BLaER1 treated with 17β-estradiol and CSF1 and Interleukin-3, amounts not matched to agents 10 nM and 100 nM (cell line): Measurements from ENCODE around the gene DACH1.

Experiments
- H3K27ac ChIP-seq, 11 experiments: shearing (Covaris generic); formaldehyde crosslinking; 2 replicates each; pipeline ENCODE4 v1.8.1; 2022
- H3K27me3 ChIP-seq, 11 experiments: shearing (Covaris generic); formaldehyde crosslinking; 2 replicates each; pipeline ENCODE4 v1.8.1; 2022
- H3K36me3 ChIP-seq, 11 experiments: shearing (Covaris generic); formaldehyde crosslinking; 2 replicates each; pipeline ENCODE4 v1.8.1; 2022
- H3K4me1 ChIP-seq, 10 experiments: shearing (Covaris generic); formaldehyde crosslinking; 2 replicates each; pipeline ENCODE4 v1.8.1; 2022
- H3K4me2 ChIP-seq, 11 experiments: shearing (Covaris generic); formaldehyde crosslinking; 2 replicates each; pipeline ENCODE4 v1.8.1; 2022
- H3K4me3 ChIP-seq, 10 experiments: shearing (Covaris generic); formaldehyde crosslinking; 2 replicates each; pipeline ENCODE4 v1.8.1; 2022
- H3K9ac ChIP-seq, 11 experiments: shearing (Covaris generic); formaldehyde crosslinking; 2 replicates each; pipeline ENCODE4 v1.8.1; 2022
- H3K9me3 ChIP-seq, 11 experiments: shearing (Covaris generic); formaldehyde crosslinking; replicated peaks in 1 of 11; 2 replicates each; pipeline ENCODE4 v1.8.1; 2022
- H4K20me1 ChIP-seq, 11 experiments: shearing (Covaris generic); formaldehyde crosslinking; 2 replicates each; pipeline ENCODE4 v1.8.1; 2022
- Cebpa-rat ChIP-seq, 11 experiments: shearing (Covaris generic); IDR thresholded peaks; 2 replicates each; pipeline ENCODE4 v1.8.1; 2022

The DACH1 gene

GRCh38 chr13:71602344-71602743, 264.7 kb downstream of the DACH1 start:
- no peak overlapping the region for H3K4me2 ChIP-seq
- no peak overlapping the region for H3K27ac ChIP-seq
- no peak for TF ChIP-seq Cebpa-rat (IDR thresholded peaks at IDR 0.05)
- no peaks in the 10 kb centered on the region for H3K9me3 ChIP-seq
- H3K27me3 ChIP-seq: no peaks in the 10 kb centered on the region
- H3K36me3 ChIP-seq: no peaks in the 10 kb centered on the region
- no peaks in the 10 kb centered on the region for H3K4me1 ChIP-seq
- H4K20me1 ChIP-seq: no peaks in the 10 kb centered on the region
- H3K9ac ChIP-seq: no peak overlapping the region
- H3K4me3 ChIP-seq: no peak overlapping the region

GRCh38 chr13:71597150-71597549, 269.9 kb downstream of the DACH1 start:
- H3K9me3 ChIP-seq: no peaks in the 10 kb centered on the region
- H3K9ac ChIP-seq: no peak overlapping the region
- H3K36me3 ChIP-seq: no peaks in the 10 kb centered on the region
- peaks cover 0 to under 1% (median 0%) of the 10 kb centered on the region in 10 experiments; a peak in 1 of 20 replicates for H3K4me1 ChIP-seq
- no peak overlapping the region for H3K4me3 ChIP-seq
- no peaks in the 10 kb centered on the region for H3K27me3 ChIP-seq
- no peak overlapping the region for H3K27ac ChIP-seq
- no peak overlapping the region for H3K4me2 ChIP-seq
- no peaks in the 10 kb centered on the region for H4K20me1 ChIP-seq
- no peak for TF ChIP-seq Cebpa-rat (IDR thresholded peaks at IDR 0.05)

- H3K4me1 ChIP-seq: peaks cover 0 to 9% (median 0%) of the 10 kb centered on the region in 10 experiments; a peak in 3 of 20 replicates
- no peak overlapping the region for H3K27ac ChIP-seq
- no peak for TF ChIP-seq Cebpa-rat (IDR thresholded peaks at IDR 0.05)
- no peak overlapping the region for H3K4me3 ChIP-seq
- no peak overlapping the region for H3K9ac ChIP-seq
- no peak overlapping the region for H3K4me2 ChIP-seq
- H3K36me3 ChIP-seq: no peaks in the 10 kb centered on the region
- no peaks in the 10 kb centered on the region for H4K20me1 ChIP-seq
- no peaks in the 10 kb centered on the region for H3K27me3 ChIP-seq
- H3K9me3 ChIP-seq: no peaks in the 10 kb centered on the region
Measured at GRCh38 chr13:71596116-71596515, 270.9 kb downstream of the DACH1 start.

GRCh38 chr13:71593566-71593965, 273.4 kb downstream of the DACH1 start:
- Histone ChIP-seq H3K27me3 (no peaks in the 10 kb centered on the region), H3K9ac (no peak overlapping the region), H3K36me3 (no peaks in the 10 kb centered on the region), H3K4me3 (no peak overlapping the region), H4K20me1 (no peaks in the 10 kb centered on the region), H3K27ac (no peak overlapping the region), H3K4me1 (peaks cover 0 to 9% (median 0%) of the 10 kb centered on the region in 10 experiments; a peak in 3 of 20 replicates), H3K4me2 (no peak overlapping the region), H3K9me3 (no peaks in the 10 kb centered on the region)
- TF ChIP-seq Cebpa-rat (IDR thresholded peaks at IDR 0.05): no peak

- Histone ChIP-seq H3K4me2 (0 out of 22 replicates have a peak overlapping the region, but pooled peaks of 1 of the 11 experiments have one; percentile 11), H3K36me3 (no peaks in the 10 kb centered on the region), H3K27ac (peak overlapping the region in 1 of 11 experiments; percentile 33; a peak in 1 of 22 replicates), H4K20me1 (no peaks in the 10 kb centered on the region), H3K9me3 (no peaks in the 10 kb centered on the region), H3K27me3 (no peaks in the 10 kb centered on the region), H3K4me3 (no peak overlapping the region), H3K9ac (no peak overlapping the region), H3K4me1 (peaks cover 0 to 9% (median 0%) of the 10 kb centered on the region in 10 experiments; a peak in 3 of 20 replicates)
- no peak for TF ChIP-seq Cebpa-rat (IDR thresholded peaks at IDR 0.05)
Measured at GRCh38 chr13:71591374-71591773, 275.6 kb downstream of the DACH1 start.

GRCh38 chr13:71590654-71591148, 276.3 kb downstream of the DACH1 start:
- no peaks in the 10 kb centered on the region for H4K20me1 ChIP-seq
- H3K27ac ChIP-seq: no peak overlapping the region
- H3K4me2 ChIP-seq: no peak overlapping the region
- H3K9ac ChIP-seq: no peak overlapping the region
- no peaks in the 10 kb centered on the region for H3K9me3 ChIP-seq
- H3K4me1 ChIP-seq: peaks cover 0 to 9% (median 0%) of the 10 kb centered on the region in 10 experiments; a peak in 3 of 20 replicates
- no peak for TF ChIP-seq Cebpa-rat (IDR thresholded peaks at IDR 0.05)
- no peaks in the 10 kb centered on the region for H3K36me3 ChIP-seq
- no peak overlapping the region for H3K4me3 ChIP-seq
- H3K27me3 ChIP-seq: no peaks in the 10 kb centered on the region

GRCh38 chr13:71589032-71589431, 278.0 kb downstream of the DACH1 start:
- H3K36me3 ChIP-seq: no peaks in the 10 kb centered on the region
- no peak overlapping the region for H3K4me2 ChIP-seq
- H3K9ac ChIP-seq: no peak overlapping the region
- H3K9me3 ChIP-seq: no peaks in the 10 kb centered on the region
- H3K4me3 ChIP-seq: no peak overlapping the region
- H3K4me1 ChIP-seq: peaks cover 0 to 9% (median 0%) of the 10 kb centered on the region in 10 experiments; a peak in 3 of 20 replicates
- no peaks in the 10 kb centered on the region for H4K20me1 ChIP-seq
- H3K27me3 ChIP-seq: no peaks in the 10 kb centered on the region
- no peak for TF ChIP-seq Cebpa-rat (IDR thresholded peaks at IDR 0.05)
- no peak overlapping the region for H3K27ac ChIP-seq

- Histone ChIP-seq H3K36me3 (no peaks in the 10 kb centered on the region), H3K4me2 (no peak overlapping the region), H4K20me1 (no peaks in the 10 kb centered on the region), H3K4me1 (peaks cover 0 to 9% (median 0%) of the 10 kb centered on the region in 10 experiments; a peak in 3 of 20 replicates), H3K9me3 (no peaks in the 10 kb centered on the region), H3K27ac (no peak overlapping the region), H3K4me3 (no peak overlapping the region), H3K9ac (no peak overlapping the region), H3K27me3 (no peaks in the 10 kb centered on the region)
- TF ChIP-seq Cebpa-rat (IDR thresholded peaks at IDR 0.05): no peak
Measured at GRCh38 chr13:71587817-71588216, 279.2 kb downstream of the DACH1 start.

GRCh38 chr13:71587193-71587592, 279.8 kb downstream of the DACH1 start:
- no peak for TF ChIP-seq Cebpa-rat (IDR thresholded peaks at IDR 0.05)
- H3K27me3 ChIP-seq: no peaks in the 10 kb centered on the region
- H3K9me3 ChIP-seq: no peaks in the 10 kb centered on the region

GRCh38 chr13:71583581-71583980, 283.4 kb downstream of the DACH1 start:
- no peak overlapping the region for H3K9ac ChIP-seq
- H3K27ac ChIP-seq: no peak overlapping the region
- TF ChIP-seq Cebpa-rat (IDR thresholded peaks at IDR 0.05): no peak
- no peaks in the 10 kb centered on the region for H3K36me3 ChIP-seq
- no peaks in the 10 kb centered on the region for H3K9me3 ChIP-seq
- H3K4me1 ChIP-seq: no peaks in the 10 kb centered on the region
- no peak overlapping the region for H3K4me3 ChIP-seq
- H4K20me1 ChIP-seq: no peaks in the 10 kb centered on the region
- no peaks in the 10 kb centered on the region for H3K27me3 ChIP-seq
- H3K4me2 ChIP-seq: no peak overlapping the region

More at GRCh38 chr13:71587193-71587592, 279.8 kb downstream of the DACH1 start:
- Histone ChIP-seq H4K20me1 (no peaks in the 10 kb centered on the region), H3K9ac (no peak overlapping the region), H3K4me3 (no peak overlapping the region), H3K4me1 (peaks cover 0 to 9% (median 0%) of the 10 kb centered on the region in 10 experiments; a peak in 3 of 20 replicates), H3K36me3 (no peaks in the 10 kb centered on the region), H3K4me2 (no peak overlapping the region), H3K27ac (no peak overlapping the region)
